ENCODE results near the gene CAMSAP1. TPM values are rescaled to one million over a fixed set of nuclear protein-coding genes. Genes with fewer than 3 reads are reported as not detected.
"Not testable (repeated sequence)": the region's sequence is repeated elsewhere in the genome, so short reads cannot be mapped to it uniquely, and the experiment has no call there.

Gene CAMSAP1
- total RNA-seq, 2 experiments from 2014 or later = 30.4 to 33.0 TPM

GRCh38 chr9:135945969-135946368 lies 38.6 kb upstream of the CAMSAP1 start:
- Histone ChIP-seq H3K79me2 (ENCODE audit: insufficient read depth, low read depth, low read length) (no peaks in the 10 kb centered on the region), H3K4me3 (ENCODE audit: low read depth, low read length, poor library complexity, severe bottlenecking) (no peak overlapping the region), H3K9me3 (ENCODE audit: low read length) (no peaks in the 10 kb centered on the region), H3K4me2 (ENCODE audit: low read length) (no peak overlapping the region), H3K36me3 (ENCODE audit: insufficient read depth, low read length) (peaks cover 68% of the 10 kb centered on the region), H3K4me1 (ENCODE audit: insufficient read depth, low read length, poor library complexity, severe bottlenecking) (no peaks in the 10 kb centered on the region), H3K9me2 (ENCODE audit: insufficient read depth, low read length) (no peaks in the 10 kb centered on the region), H4K20me1 (ENCODE audit: insufficient read depth, low read length) (no peaks in the 10 kb centered on the region), H3K27ac (ENCODE audit: low read depth, low read length, poor library complexity, severe bottlenecking) (no peak overlapping the region), H2AFZ (ENCODE audit: low read length) (no peak overlapping the region)
- POLR2A ChIA-PET = interaction anchor here (0.6 kb wide), 1 partner anchor 175 kb away, joined by 3 read pairs; no protein-coding TSS in a partner anchor
- no TSS peak for BruUV-seq (replicated peaks)
- intact Hi-C loops (cut with micrococcal nuclease; ENCODE audit: unreplicated experiment) = no loop called here
- CTCF ChIA-PET (ENCODE audit: unreplicated experiment) = no interaction called here
- no peak for DNase-seq (ENCODE audit: low spot score)
- TF ChIP-seq CTCF (conservative IDR thresholded peaks at IDR 0.05; ENCODE audit: low read length) (no peak), EZH2phosphoT487 (IDR thresholded peaks at IDR 0.05; ENCODE audit: borderline replicate concordance, low read depth, low read length) (no peak)

GRCh38 chr9:135944444-135945252 lies 37.3 kb upstream of the CAMSAP1 start:
- Histone ChIP-seq H3K9me3 (ENCODE audit: low read length) (no peaks in the 10 kb centered on the region), H3K9me2 (ENCODE audit: insufficient read depth, low read length) (no peaks in the 10 kb centered on the region), H3K79me2 (ENCODE audit: insufficient read depth, low read depth, low read length) (no peaks in the 10 kb centered on the region), H3K4me2 (ENCODE audit: low read length) (no peak overlapping the region), H2AFZ (ENCODE audit: low read length) (no peak overlapping the region), H3K27ac (ENCODE audit: low read depth, low read length, poor library complexity, severe bottlenecking) (no peak overlapping the region), H3K4me1 (ENCODE audit: insufficient read depth, low read length, poor library complexity, severe bottlenecking) (no peaks in the 10 kb centered on the region), H3K4me3 (ENCODE audit: low read depth, low read length, poor library complexity, severe bottlenecking) (no peak overlapping the region), H4K20me1 (ENCODE audit: insufficient read depth, low read length) (no peaks in the 10 kb centered on the region), H3K36me3 (ENCODE audit: insufficient read depth, low read length) (peaks cover 71% of the 10 kb centered on the region)
- CTCF ChIA-PET (ENCODE audit: unreplicated experiment) = no interaction called here
- DNase-seq (ENCODE audit: low spot score) = no peak
- no TSS peak for BruUV-seq (replicated peaks)
- intact Hi-C loops (cut with micrococcal nuclease; ENCODE audit: unreplicated experiment) = no loop called here
- POLR2A ChIA-PET = no interaction called here
- no peak for TF ChIP-seq EZH2phosphoT487 (IDR thresholded peaks at IDR 0.05; ENCODE audit: borderline replicate concordance, low read depth, low read length)
- no peak for TF ChIP-seq CTCF (conservative IDR thresholded peaks at IDR 0.05; ENCODE audit: low read length)

- H3K4me1 ChIP-seq (ENCODE audit: insufficient read depth, low read length, poor library complexity, severe bottlenecking); H3K79me2 ChIP-seq (ENCODE audit: insufficient read depth, low read depth, low read length); H3K9me2 ChIP-seq (ENCODE audit: insufficient read depth, low read length); H3K27ac ChIP-seq (ENCODE audit: low read depth, low read length, poor library complexity, severe bottlenecking); intact Hi-C loops (cut with micrococcal nuclease; ENCODE audit: unreplicated experiment); POLR2A ChIA-PET; BruUV-seq (replicated peaks); CTCF ChIA-PET (ENCODE audit: unreplicated experiment); H4K20me1 ChIP-seq (ENCODE audit: insufficient read depth, low read length); H3K9me3 ChIP-seq (ENCODE audit: low read length); H3K4me3 ChIP-seq (ENCODE audit: low read depth, low read length, poor library complexity, severe bottlenecking); DNase-seq (ENCODE audit: low spot score); H2AFZ ChIP-seq (ENCODE audit: low read length); H3K4me2 ChIP-seq (ENCODE audit: low read length): not testable (repeated sequence)
- H3K36me3 ChIP-seq (ENCODE audit: insufficient read depth, low read length) = peaks cover 79% of the 10 kb centered on the region
These were observed 36.3 kb upstream of the CAMSAP1 start for GRCh38 chr9:135943604-135944003.

All from OCI-LY7 (cell line).